D341Med (cell line): ENCODE results near the gene OR10A2.
"Not testable (repeated sequence)": the region's sequence is repeated elsewhere in the genome, so short reads cannot be mapped to it uniquely, and the experiment has no call there.

Source experiments
- DNase-seq: peaks from one replicate; pipeline ENCODE4 v3.0.0; 2012; ENCODE audit warnings: low spot score

Gene OR10A2

DNA sequence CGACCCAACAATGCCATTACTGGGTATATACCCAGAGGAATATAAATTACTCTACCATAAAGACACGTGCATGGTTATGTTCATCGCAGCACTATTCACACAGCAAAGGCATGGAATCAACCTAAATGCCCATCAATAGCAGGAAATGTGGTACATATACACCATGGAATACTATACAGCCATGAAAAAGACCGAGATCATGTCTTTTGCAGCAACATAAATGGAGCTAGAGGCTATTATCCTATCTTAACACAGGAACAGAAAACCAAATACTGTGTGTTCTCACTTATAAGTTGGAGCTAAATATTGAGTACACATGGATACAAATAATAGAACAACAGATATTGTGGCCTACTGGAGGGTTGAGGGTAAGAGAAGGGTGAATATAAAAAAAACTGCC lies 26.0 kb downstream of the OR10A2 start:
- DNase-seq, result no peak

DNA sequence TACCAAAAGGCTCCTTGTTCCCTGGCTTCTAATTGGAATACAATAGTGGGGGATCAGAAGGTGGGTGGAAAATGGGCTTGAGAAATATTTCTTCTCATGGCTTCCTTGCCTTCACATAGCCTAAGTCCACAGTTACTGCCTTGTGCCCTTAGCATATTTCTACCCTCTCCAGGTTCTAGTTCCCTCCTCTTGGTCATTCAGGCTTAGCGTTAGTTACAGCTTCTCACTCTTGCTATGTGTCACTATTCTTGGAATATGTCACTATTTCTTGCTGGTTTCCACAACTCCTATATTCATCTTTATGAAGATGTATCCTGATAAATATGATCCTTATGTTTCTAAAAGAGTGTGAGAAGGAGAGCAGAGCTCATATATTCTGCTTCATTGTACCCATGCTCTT lies 27.0 kb downstream of the OR10A2 start:
- no peak for DNase-seq

DNA sequence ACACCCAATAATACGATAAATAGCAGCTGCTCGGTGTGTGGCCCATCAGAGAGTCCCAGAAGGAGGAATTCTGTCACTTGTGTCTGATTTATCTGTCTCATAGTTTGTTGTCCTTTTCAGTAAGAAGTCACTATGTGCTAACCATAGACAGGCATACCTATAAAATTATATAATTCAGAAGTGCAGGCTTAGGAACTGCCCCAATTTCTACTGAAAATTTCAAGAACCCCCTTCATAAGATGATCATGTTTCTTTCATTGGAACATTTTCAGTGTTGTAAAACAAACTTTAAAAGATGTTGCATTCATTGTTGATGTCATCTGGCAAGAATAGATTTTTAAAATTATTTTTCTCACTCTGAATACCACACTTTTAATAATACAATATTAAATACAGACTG lies 29.5 kb downstream of the OR10A2 start, which contains the start of gene OR2D2:
Gene OR2D2 (minus strand): TSS at position 101 of the 400 bp plus-strand sequence. CDS start 0 bp downstream, at position 101.
- no peak for DNase-seq

DNA sequence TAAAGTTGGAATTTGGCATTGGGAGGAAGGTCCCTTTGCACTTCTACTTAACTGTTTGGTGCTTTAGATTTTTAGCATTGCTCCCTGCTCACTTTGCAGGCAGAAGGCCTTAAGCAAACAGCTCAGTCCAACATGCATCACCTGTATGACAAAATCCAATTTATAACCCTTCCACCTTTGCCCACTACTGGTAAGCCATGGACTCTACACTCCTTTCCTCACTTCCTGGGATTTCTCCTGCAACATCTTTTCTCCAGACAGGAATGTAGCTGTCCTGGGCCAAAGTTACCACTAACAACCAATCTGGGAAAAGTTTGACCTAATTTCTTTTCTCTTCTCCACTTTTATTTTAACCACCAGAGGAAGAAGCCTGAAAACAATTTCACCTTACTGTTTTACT lies 31.2 kb downstream of the OR10A2 start:
- no peak for DNase-seq

DNA sequence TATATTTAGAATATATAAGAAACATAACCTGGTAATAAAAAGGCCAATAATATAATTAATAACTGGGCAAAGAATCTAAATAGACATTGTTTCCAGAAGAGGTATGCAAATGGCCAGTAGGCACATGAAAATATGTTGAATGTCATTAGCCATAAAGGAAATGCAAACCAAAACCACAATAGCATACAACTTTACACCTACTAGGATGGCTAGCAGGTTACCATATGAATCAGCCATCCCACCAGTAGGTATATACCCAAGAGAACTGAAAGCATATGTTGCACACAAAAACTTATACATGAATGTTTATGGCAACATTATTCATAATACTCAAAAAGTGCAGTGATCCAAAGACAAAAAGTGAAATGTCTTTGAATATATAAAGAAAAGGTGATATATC lies 32.2 kb downstream of the OR10A2 start:
- DNase-seq, result no peak

DNA sequence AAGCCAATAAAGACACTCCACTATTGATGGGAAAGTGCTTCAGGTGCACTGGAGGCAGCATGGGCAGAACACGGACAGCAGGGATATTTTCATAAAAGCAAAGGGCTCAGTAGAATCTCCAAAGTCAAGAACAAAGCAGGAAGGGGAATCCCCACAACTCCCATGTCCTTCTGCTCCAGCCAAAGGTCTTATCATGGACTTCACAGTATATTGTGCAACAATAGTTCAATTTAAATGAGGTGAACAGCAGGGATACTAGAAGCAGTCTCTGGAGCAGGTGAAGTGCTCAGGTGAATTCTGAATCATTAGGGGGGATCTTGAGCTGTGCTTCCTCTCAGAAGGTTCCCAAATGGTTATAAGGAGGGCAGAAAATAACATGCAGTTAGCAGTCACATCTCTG lies 36.1 kb downstream of the OR10A2 start:
- no peak for DNase-seq

DNA sequence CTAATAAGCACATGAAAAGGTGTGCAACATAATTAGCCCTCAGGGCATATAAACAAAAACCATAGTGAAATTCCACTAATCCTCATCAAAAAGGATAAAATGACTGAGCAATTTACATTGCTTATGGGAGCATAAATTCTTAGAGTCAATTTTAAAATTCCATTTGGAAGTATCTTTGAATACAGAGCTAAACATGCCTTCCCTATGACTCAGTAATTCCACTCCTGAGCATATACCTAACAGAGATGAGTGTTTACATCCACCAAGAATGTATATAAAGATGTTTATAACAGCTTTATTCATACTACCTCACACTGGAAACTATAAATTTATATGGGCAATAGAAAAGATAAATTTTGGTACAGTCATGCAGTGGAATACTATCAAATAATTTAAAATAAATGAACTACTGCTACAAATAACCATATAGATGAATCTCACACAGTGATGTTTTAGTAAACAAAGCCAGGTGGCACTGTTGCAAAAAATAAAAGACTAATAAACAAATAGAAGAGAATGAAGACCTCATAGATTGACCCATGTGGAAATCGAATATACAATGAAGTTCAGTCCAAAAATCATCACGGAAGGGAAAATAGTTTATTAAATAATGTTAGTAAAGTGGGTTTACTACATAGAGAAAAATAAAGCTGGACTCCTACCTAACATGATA lies 37.6 kb downstream of the OR10A2 start:
- DNase-seq, result no peak

DNA sequence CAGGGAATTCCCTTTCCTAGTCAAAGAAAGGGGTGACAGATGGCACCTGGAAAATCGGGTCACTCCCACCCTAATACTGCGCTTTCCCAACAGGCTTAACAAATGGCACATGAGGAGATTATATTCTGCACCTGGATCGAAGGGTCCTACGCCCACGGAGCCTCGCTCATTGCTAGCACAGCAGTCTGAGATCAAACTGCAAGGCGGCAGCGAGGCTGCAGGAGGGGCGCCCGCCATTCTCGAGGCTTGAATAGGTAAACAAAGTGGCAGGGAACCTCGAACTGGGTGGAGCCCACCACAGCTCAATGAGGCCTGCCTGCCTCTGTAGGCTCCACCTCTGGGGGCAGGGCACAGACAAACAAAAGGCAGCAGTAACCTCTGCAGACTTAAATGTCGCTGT lies 41.9 kb downstream of the OR10A2 start:
- DNase-seq, result not testable (repeated sequence)

DNA sequence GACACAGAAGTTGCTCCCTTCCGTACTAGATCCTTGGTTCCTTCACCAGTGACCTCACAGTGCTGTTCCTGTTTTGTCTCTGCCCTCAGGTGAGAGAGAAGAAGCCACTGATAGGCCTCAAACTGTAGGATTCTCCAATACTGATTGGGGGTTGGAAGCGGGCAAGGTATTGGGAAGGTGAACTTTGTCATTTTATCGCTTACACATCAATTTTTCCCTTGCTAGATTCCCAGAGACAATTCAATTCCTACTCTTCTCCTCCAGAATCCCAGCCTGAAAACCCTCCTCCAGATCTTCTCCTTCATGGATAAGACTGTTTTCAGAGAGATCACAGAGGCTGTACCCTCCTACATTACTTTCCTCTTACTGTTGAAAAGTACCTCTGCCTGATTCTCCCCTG lies 48.5 kb downstream of the OR10A2 start:
- DNase-seq, result no peak

DNA sequence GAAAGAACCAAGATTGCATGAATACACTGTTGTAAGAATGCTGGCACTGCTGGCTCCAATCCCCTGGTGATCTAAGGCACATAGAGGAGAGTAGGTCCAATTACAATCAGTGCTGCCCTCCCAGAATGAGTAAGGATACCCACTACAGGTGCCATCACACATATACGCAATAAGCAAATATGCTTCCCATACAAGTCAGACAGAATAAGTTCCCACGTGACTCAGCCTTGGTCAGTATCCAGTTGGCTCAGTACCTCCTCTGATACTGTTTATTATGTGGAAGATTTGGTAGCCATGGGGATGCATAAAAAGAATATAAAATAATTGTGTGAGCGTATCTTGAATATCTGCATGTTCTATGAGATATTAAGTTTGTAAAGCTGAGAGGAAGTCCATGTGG lies 49.1 kb downstream of the OR10A2 start:
- DNase-seq, result no peak

DNA sequence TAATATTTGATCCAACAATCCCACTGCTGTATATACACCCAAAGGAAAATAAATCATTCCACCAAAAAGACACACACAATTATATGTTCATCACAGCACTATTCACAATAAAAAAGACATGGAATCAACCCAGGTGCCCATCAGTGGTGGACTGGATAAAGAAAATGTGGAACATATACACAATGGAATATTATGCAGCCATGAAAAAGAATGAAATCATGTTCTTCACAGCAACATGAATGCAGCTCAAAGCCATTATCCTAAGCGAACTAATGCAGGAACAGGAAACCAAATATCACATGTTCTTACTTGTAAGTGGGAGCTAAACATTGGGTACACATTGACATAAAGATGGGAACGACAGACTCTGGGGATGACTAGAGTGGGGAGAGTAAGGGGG lies 56.8 kb downstream of the OR10A2 start:
- DNase-seq, result no peak

DNA sequence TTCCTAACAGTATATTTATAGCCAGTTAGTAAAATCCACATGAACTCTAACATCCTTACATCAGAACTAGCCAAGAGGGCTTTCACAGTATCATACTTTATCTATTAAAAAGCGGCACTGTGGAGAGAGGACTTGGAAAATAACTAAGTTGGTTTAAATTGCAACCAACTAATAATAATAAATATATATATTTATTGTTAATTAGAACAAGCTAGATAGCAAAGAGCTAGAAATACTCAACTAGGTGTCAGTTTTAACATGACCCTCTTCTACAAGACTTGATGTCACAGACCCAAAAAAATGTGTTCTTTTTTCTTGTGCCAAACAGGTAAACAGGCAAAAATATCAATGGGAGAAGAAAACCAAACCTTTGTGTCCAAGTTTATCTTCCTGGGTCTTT lies 57.8 kb downstream of the OR10A2 start, which contains the start of gene OR2D3:
Gene OR2D3 (plus strand): TSS at position 301 of the 400 bp plus-strand sequence. CDS start 0 bp downstream, at position 301.
- no peak for DNase-seq
